ENCODE data around the gene ERFL. TPM values are rescaled to one million over a fixed set of nuclear protein-coding genes. Genes with fewer than 3 reads are reported as not detected.
"Not testable (repeated sequence)": the region's sequence is repeated elsewhere in the genome, so short reads cannot be mapped to it uniquely, and the experiment has no call there.

ERFL gene
- total and polyA plus RNA-seq, 3 donors from 2014 or later: 0.78 to 2.4 (median 2.2) TPM

DNA sequence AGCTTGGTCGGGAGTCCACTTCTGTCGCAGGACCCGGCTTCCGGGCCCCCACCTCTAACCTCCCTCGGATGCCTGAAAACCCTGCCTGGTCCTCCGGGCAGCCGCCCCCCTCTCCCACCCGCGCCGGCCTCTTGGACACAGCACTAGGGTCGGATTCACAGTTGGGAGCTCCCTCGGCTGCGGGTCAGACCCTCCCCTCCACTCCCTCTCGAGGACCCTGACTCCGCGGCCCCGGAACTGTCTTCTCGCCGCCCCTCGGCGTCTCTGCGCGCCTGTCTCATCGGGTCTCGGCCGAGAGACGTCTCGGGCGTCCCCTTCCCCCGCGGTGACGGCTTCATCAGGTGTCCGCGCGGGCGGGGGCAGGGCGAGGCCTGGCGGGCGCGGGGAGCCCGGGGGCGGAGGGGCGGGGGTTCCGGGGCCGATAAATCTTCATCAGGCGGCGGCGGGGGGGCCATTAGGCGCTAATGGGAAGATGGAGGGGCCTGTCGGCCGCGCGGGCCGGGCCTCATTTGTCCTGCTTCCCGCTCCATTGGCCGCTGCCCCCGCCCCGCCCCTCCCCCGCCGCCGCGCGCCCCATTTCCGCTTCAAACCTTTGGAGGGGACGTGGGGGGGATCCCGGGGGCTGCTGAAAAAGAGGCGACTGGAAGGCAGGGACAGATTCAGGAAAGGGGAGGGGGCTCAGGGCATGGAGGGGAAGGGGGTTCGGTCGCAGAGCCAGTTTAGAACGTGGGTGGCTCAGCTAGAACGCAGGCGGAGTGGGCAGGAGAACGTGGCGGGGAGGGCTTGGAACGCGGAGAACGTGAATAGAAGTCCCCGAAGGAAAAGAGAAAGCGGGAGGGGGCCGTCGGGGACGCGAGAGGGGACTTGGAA lies 11.8 kb upstream of the ERFL start:
- no peak for TF ChIP-seq POLR2A (IDR thresholded peaks at IDR 0.05)
- TF ChIP-seq, protein P1, sequence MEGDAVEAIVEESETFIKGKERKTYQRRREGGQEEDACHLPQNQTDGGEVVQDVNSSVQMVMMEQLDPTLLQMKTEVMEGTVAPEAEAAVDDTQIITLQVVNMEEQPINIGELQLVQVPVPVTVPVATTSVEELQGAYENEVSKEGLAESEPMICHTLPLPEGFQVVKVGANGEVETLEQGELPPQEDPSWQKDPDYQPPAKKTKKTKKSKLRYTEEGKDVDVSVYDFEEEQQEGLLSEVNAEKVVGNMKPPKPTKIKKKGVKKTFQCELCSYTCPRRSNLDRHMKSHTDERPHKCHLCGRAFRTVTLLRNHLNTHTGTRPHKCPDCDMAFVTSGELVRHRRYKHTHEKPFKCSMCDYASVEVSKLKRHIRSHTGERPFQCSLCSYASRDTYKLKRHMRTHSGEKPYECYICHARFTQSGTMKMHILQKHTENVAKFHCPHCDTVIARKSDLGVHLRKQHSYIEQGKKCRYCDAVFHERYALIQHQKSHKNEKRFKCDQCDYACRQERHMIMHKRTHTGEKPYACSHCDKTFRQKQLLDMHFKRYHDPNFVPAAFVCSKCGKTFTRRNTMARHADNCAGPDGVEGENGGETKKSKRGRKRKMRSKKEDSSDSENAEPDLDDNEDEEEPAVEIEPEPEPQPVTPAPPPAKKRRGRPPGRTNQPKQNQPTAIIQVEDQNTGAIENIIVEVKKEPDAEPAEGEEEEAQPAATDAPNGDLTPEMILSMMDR (IDR thresholded peaks at IDR 0.05): no peak
- Histone ChIP-seq H3K27me3 (no peaks in the 10 kb centered on the region), H3K36me3 (ENCODE audit: low read depth, missing control alignments) (no peaks in the 10 kb centered on the region), H3K27ac (no peak overlapping the region), H3K4me3 (peak overlapping the region; percentile 49 to 54), H3K4me1 (peaks cover 3% of the 10 kb centered on the region), H3K9me3 (no peaks in the 10 kb centered on the region)
- 2 to 4% methylated on average over 25 to 82 of the region's 83 CpGs for WGBS, 2 donors
- intact Hi-C loops (cut with DNase I; ENCODE audit: low total_unique reads): no loop called here
- DNase-seq: peak; percentile 21

DNA sequence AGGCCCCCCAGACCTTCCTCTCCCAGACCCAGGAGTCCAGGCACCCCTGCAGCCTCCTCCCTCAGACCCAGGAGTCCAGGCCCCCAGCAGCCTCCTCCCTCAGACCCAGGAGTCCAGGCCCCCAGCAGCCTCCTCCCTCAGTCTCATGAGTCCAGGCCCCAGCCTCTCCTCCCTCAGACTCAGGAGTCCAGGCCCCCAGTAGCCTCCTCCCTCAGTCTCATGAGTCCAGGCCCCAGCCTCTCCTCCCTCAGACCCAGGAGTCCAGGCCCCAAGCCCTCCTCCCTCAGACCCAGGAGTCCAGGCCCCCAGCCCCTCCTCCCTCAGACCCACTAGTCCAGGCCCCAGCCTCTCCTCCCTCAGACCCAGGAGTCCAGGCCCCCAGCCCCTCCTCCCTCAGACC lies 11.0 kb upstream of the ERFL start:
- H3K27ac ChIP-seq; DNase-seq; H3K4me1 ChIP-seq; intact Hi-C loops (cut with DNase I; ENCODE audit: low total_unique reads); H3K4me3 ChIP-seq; H3K27me3 ChIP-seq; H3K36me3 ChIP-seq (ENCODE audit: low read depth, missing control alignments); H3K9me3 ChIP-seq: not testable (repeated sequence)

DNA sequence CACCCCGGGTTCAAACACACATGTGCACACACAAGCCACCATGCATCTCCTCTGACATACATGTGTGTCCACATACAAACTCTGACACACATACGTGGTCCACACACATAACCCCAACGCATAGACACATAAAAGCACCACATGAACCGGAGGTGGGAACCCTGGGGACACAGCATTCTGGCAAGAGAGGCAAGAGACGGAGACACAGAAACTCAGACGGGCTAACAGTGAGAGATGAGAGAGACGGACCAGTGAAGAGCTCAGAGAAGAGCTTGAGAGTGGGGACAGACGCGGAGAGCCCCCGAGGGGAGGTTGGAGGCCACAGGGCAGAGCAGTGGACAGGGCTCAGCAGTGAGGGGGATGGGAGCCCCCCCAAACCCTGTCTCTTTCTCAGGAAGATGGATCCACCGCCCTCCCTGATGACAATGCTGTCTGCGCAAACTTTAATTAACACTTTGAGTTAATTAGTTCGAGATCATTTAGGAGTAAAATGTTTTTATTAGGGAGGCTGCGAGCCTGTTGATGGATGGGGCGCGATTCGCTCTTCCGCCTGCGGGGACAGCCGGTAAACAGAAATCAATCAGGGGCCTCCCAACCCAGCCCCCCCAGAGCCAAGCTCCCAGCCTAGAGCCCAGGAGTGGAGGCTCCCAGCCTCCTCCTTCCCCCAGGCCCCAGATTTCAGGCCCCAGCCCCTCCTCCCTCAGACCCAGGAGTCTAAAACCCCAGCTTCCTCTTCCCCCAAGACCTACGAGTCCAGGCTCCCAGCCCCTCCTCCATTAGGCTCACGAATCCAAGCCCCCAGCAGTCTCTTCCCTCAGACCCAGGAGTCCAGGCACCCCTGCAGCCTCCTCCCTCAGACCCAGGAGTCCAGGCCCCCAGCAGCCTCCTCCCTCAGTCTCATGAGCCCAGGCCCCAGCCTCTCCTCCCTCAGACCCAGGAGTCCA lies 9.5 kb upstream of the ERFL start:
- no peak for DNase-seq
- 61 to 66% methylated on average over 22 of the region's 22 CpGs for WGBS, 2 donors
- no peaks in the 10 kb centered on the region for H3K27me3 ChIP-seq

DNA sequence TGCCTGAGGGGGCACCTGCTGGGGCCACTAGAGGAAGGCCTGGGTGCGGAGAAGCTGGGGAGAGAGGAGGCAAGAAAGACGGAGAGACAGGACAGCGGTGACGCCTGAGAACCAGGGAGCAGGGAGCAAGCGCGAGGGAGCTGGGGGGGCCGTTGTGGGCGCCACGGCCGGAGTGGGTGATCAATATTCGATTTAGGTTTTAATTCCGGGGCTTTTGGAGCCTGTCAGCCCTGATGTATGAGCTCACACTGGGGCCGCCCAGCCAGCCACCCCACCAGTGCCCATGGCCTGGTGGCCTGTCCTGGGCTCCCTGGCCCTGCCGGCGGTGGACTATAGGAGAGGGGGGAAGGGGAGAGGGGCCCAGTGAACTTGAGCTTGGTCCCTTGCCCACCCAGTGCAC lies 8.7 kb upstream of the ERFL start:
- no peak overlapping the region for H3K4me3 ChIP-seq
- no peaks in the 10 kb centered on the region for H3K27me3 ChIP-seq
- DNase-seq: no peak
- WGBS, 2 donors: 76 to 78% methylated on average over 12 to 15 of the region's 15 CpGs
- no peak overlapping the region for H3K27ac ChIP-seq
- H3K4me1 ChIP-seq: peaks cover 3% of the 10 kb centered on the region
- H3K9me3 ChIP-seq: no peaks in the 10 kb centered on the region
- TF ChIP-seq, protein P1 (IDR thresholded peaks at IDR 0.05): no peak
- TF ChIP-seq POLR2A (IDR thresholded peaks at IDR 0.05): no peak
- intact Hi-C loops (cut with DNase I; ENCODE audit: low total_unique reads): no loop called here
- H3K36me3 ChIP-seq (ENCODE audit: low read depth, missing control alignments): no peaks in the 10 kb centered on the region

More for the DNA sequence above, 9.5 kb upstream of the ERFL start:
- Histone ChIP-seq H3K4me3 (no peak overlapping the region), H3K27ac (no peak overlapping the region), H3K36me3 (ENCODE audit: low read depth, missing control alignments) (no peaks in the 10 kb centered on the region), H3K4me1 (peaks cover 3% of the 10 kb centered on the region), H3K9me3 (no peaks in the 10 kb centered on the region)
- TF ChIP-seq, protein P1 (IDR thresholded peaks at IDR 0.05): no peak
- TF ChIP-seq POLR2A (IDR thresholded peaks at IDR 0.05): no peak
- intact Hi-C loops (cut with DNase I; ENCODE audit: low total_unique reads): no loop called here

DNA sequence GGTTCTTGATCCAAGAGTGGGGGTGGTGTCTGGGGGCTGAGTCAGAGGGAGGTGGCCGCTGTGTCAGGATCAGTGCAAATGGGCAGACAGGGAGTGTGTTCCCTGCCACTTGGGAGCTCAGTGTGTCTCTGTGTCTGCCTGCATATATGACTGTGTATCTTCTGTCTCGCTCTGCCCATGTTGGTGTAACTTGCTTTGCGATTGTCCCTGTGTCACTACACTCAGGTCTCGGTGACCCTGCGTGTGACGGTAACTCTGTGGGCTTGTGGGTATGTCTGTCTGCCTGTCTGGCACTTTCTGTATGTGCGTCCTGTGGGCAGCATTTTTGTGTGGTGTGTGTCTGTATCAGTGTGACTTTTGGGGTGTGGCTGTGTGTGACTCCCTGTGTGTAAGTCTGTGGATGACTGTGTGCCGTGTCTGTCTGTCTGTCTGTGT lies 8.2 kb upstream of the ERFL start:
- Histone ChIP-seq H3K36me3 (ENCODE audit: low read depth, missing control alignments) (no peaks in the 10 kb centered on the region), H3K4me1 (peaks cover 3% of the 10 kb centered on the region), H3K4me3 (no peak overlapping the region), H3K27ac (no peak overlapping the region), H3K27me3 (no peaks in the 10 kb centered on the region), H3K9me3 (no peaks in the 10 kb centered on the region)
- intact Hi-C loops (cut with DNase I; ENCODE audit: low total_unique reads): no loop called here
- no peak for DNase-seq
- WGBS, 2 donors: 78 to 81% methylated on average over 8 of the region's 8 CpGs
- TF ChIP-seq, protein P1 (IDR thresholded peaks at IDR 0.05): no peak
- no peak for TF ChIP-seq POLR2A (IDR thresholded peaks at IDR 0.05)
